Esophagus squamous epithelium (tissue), 4 donors: ENCODE data around the gene ABCA3.

ENCODE experiments used
- CTCF ChIP-seq, 6 experiments: fragments of 450-650 bp in 4 of 6; fragments of 200-600 bp in 2 of 6; sonication (generic) in 2 of 6; IDR thresholded peaks; one replicate each; pipeline ENCODE4 v1.5.1; 2016 to 2019; ENCODE audit warnings: antibody characterized with exemption in 6 of 6, mild to moderate bottlenecking in 4 of 6, moderate library complexity in 4 of 6
- POLR2A ChIP-seq, 4 donors: fragments of 450-650 bp; IDR thresholded peaks; one replicate each; pipeline ENCODE4 v1.6.1; 2017; ENCODE audit warnings: antibody characterized with exemption in 4 of 4, mild to moderate bottlenecking in 4 of 4, moderate library complexity in 3 of 4

DNA sequence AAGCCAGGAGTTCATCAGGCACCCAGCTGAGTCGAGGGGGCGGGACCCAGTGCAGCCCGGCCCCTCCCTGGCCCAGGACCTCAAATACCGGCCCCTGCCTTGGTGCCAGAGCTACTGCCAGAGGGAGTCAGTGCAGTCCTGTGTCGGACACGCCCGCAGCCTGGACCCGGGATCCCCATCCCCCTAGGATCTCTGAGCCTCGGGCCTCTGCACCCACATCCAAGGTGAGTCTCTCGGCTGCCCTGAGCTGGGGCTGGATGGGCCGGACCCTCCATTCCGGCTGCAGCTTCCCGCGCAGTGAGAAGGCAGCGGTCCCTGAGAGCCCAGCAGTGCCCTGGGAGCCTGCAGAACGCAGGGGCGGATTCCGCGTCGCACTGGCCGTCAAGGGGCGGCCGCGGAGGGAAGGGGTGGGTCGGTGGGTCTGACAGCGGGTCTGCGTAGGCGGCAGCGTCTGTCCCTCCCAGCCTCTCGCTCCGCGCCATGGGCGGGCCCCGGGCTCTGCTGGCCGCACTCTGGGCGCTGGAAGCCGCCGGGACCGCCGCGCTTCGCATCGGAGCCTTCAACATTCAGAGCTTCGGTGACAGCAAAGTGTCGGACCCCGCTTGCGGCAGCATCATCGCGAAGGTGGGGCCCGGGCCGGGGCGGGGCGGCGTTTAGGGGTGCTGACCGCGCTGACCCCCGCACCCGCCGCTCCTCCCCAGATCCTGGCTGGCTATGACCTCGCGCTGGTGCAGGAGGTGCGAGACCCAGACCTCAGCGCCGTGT lies 104.0 kb downstream of the ABCA3 start, which contains the start of gene DNASE1L2:
- TF ChIP-seq CTCF (IDR thresholded peaks at IDR 0.05) (no peak), POLR2A (IDR thresholded peaks at IDR 0.05) (no peak)
